ENCODE measurements around the gene INSRR. TPM values are rescaled to one million over a fixed set of nuclear protein-coding genes. Genes with fewer than 3 reads are reported as not detected.
A peak's percentile ranks its signal among the peaks of the same experiment; 100 is the strongest.

Gene INSRR
- total RNA-seq, 1 donor from 2014 or later = 6.9 TPM

DNA sequence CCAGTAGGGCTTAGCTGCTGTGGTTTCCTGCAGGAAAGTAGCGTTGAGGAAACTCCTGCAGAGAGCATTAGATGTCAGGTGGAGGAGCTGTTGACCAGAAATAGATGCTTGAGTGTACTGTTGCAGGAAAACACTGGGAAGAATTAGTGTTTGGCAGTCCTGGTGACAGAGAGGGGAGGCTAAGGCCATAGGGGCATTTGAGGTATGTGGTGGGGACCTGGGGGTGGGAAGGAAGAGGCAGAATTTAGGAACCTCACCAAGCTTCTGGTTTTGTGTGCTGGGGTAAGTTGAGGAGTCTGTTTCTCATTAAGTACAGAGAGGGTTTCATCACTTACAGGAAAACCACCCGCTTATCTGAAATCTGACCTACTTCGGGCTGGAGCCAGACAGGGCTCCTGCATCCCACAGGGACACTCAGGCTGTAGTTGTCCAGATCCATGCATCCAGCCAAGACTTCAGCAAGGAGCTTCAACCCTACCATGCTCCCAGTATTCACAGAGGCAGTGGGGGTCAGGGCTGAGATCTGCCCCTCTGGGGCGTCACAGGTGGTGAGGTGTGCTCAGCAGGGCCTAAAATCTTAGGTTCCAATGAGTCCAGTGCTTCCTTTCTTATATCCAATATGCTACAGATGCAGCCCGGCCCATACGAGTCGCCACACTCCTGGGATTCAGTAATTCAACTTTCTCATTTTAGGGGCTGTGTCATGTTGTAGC lies 57.4 kb downstream of the INSRR start:
- H3K27me3 Mint-ChIP-seq (ENCODE audit: unreplicated experiment) = peaks cover 4% of the 10 kb centered on the region
- DNase-seq = no peak
- H3K4me1 Mint-ChIP-seq (ENCODE audit: low read depth, unreplicated experiment) = peaks cover 16% of the 10 kb centered on the region
- H3K9me3 Mint-ChIP-seq (ENCODE audit: unreplicated experiment) = no peaks in the 10 kb centered on the region
- H3K4me3 Mint-ChIP-seq (ENCODE audit: unreplicated experiment) = no peak overlapping the region
- H3K36me3 Mint-ChIP-seq (ENCODE audit: unreplicated experiment) = no peaks in the 10 kb centered on the region
- TF ChIP-seq CTCF (IDR thresholded peaks at IDR 0.05; ENCODE audit: partially characterized antibody, unreplicated experiment) = no peak
- H3K27ac Mint-ChIP-seq (ENCODE audit: unreplicated experiment) = no peak overlapping the region

DNA sequence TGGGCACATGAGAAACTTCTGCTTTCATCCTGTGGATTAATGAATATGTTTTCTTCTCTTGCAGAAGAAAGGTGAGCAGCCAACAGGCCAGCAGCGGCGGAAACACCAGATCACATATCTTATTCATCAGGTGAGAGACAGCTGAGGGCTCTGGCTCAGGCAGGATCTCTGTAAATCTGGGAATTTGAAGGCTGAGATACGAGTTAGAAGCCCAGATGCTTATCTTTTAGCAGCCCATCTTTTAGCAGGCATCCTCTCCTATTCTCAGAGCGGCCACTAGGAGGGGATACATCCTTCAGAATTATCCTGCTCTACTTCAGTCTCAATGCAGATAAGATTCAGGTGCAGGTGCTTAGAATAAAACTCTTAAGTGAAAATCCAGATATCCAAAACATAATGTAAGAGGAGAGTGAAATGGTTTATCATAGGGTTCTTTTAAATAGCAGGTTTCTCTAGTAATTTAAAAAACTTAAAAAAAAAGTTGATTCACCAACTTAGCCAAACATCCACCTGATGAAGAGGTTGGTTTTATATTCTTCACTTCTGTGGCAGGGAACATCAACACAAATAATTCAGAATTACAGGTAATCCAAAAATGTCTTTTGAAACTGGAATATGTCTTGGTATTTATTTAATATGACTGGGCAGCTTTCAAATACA lies 61.6 kb downstream of the INSRR start:
- H3K9me3 Mint-ChIP-seq (ENCODE audit: unreplicated experiment) = no peaks in the 10 kb centered on the region
- H3K4me3 Mint-ChIP-seq (ENCODE audit: unreplicated experiment) = no peak overlapping the region
- H3K36me3 Mint-ChIP-seq (ENCODE audit: unreplicated experiment) = no peaks in the 10 kb centered on the region
- peak; percentile 55 for DNase-seq
- TF ChIP-seq CTCF (IDR thresholded peaks at IDR 0.05; ENCODE audit: partially characterized antibody, unreplicated experiment) = peak; percentile 87
- H3K27me3 Mint-ChIP-seq (ENCODE audit: unreplicated experiment) = no peaks in the 10 kb centered on the region
- H3K27ac Mint-ChIP-seq (ENCODE audit: unreplicated experiment) = peak overlapping the region; percentile 59
- H3K4me1 Mint-ChIP-seq (ENCODE audit: low read depth, unreplicated experiment) = peaks cover 12% of the 10 kb centered on the region

DNA sequence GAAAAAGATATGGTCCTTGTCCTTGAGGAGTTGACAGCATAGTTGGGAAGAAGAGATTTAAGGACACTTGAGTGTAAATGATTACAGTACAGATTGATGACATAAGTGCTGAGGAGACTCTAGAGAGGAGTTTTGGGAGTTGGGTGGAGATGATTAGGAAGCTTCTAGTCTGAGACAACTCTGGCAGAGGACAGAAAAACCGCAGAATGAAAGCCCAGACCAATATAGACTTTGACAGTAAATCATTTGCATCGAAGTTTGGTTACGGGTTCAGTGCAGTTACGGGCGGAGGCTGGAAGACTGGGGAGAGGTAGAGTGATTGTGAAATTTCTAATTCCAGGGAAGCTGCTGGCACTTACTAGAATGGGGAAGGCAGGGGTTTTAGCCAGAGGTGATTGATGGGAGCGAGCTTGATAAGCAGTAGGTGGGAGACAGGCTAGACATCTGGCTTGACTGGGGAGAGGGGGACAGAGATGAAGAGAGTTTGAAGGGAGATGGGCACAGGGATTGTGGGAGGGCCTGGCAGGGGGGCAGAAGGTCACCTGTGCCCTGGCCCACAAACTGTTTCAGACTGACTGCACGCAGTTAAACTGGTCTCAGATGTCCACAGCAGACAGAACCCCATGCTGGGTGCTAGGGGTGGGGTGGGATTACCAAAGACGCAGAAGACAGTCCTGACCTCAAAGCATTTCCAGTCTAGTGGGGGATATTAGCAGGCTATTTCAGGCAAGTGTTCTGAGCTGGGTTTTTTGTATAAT lies 62.4 kb downstream of the INSRR start:
- no peak overlapping the region for H3K4me3 Mint-ChIP-seq (ENCODE audit: unreplicated experiment)
- no peaks in the 10 kb centered on the region for H3K27me3 Mint-ChIP-seq (ENCODE audit: unreplicated experiment)
- no peak overlapping the region for H3K27ac Mint-ChIP-seq (ENCODE audit: unreplicated experiment)
- no peak for DNase-seq
- H3K36me3 Mint-ChIP-seq (ENCODE audit: unreplicated experiment) = no peaks in the 10 kb centered on the region
- no peaks in the 10 kb centered on the region for H3K9me3 Mint-ChIP-seq (ENCODE audit: unreplicated experiment)
- H3K4me1 Mint-ChIP-seq (ENCODE audit: low read depth, unreplicated experiment) = peaks cover 12% of the 10 kb centered on the region
- no peak for TF ChIP-seq CTCF (IDR thresholded peaks at IDR 0.05; ENCODE audit: partially characterized antibody, unreplicated experiment)

GRCh38 chr1:156795787-156796186 lies 63.1 kb downstream of the INSRR start:
- Mint-ChIP-seq H3K27me3 (ENCODE audit: unreplicated experiment) (no peaks in the 10 kb centered on the region), H3K36me3 (ENCODE audit: unreplicated experiment) (no peaks in the 10 kb centered on the region), H3K9me3 (ENCODE audit: unreplicated experiment) (no peaks in the 10 kb centered on the region), H3K4me1 (ENCODE audit: low read depth, unreplicated experiment) (peaks cover 12% of the 10 kb centered on the region), H3K27ac (ENCODE audit: unreplicated experiment) (no peak overlapping the region), H3K4me3 (ENCODE audit: unreplicated experiment) (no peak overlapping the region)
- DNase-seq = no peak
- no peak for TF ChIP-seq CTCF (IDR thresholded peaks at IDR 0.05; ENCODE audit: partially characterized antibody, unreplicated experiment)
